GM19397 (cell line): ENCODE measurements around the gene NPHP3.
"Not testable (repeated sequence)": the region's sequence is repeated elsewhere in the genome, so short reads cannot be mapped to it uniquely, and the experiment has no call there.

Experiments
- ATAC-seq: cut with Tn5 transposase; IDR thresholded peaks from one replicate; pipeline ENCODE4 v1.9.1; 2021; ENCODE audit warnings: mild to moderate bottlenecking, moderate library complexity; ENCODE audit not compliant: unreplicated experiment

NPHP3 gene

GRCh38 chr3:132643366-132643765, 78.8 kb downstream of the NPHP3 start:
- ATAC-seq = no peak

GRCh38 chr3:132642539-132642847, 79.7 kb downstream of the NPHP3 start:
- no peak for ATAC-seq

- ATAC-seq = no peak
Observed at GRCh38 chr3:132641837-132642538, 80.2 kb downstream of the NPHP3 start.

- not testable (repeated sequence) for ATAC-seq
Observed at GRCh38 chr3:132641427-132641826, 80.8 kb downstream of the NPHP3 start.

- no peak for ATAC-seq
Observed at GRCh38 chr3:132638706-132639105, 83.5 kb downstream of the NPHP3 start.

- ATAC-seq = no peak
Observed at GRCh38 chr3:132637590-132637989, 84.6 kb downstream of the NPHP3 start.

GRCh38 chr3:132635052-132635451, 87.2 kb downstream of the NPHP3 start:
- no peak for ATAC-seq
